Neural cell (in vitro differentiated cells): ENCODE measurements around the gene APLF. TPM values are rescaled to one million over a fixed set of nuclear protein-coding genes. Genes with fewer than 3 reads are reported as not detected.

ENCODE experiments used
- H2AFZ ChIP-seq: fragments of 200-600, 300-800 bp; sonication (generic), shearing (Covaris generic); 2 replicates; pipeline ENCODE4 v1.6.0; 2014; ENCODE audit warnings: low read depth, mild to moderate bottlenecking, antibody characterized with exemption, low read length, moderate library complexity
- H3F3A ChIP-seq: fragments of 200-600 bp; shearing (Covaris generic); 2 replicates; pipeline ENCODE4 v1.6.1; 2016; ENCODE audit warnings: mild to moderate bottlenecking, moderate library complexity, mixed read lengths, antibody characterized with exemption, low read length; ENCODE audit not compliant: insufficient read depth, poor library complexity, severe bottlenecking
- H3K27ac ChIP-seq: fragments of 200-600, 300-800 bp; sonication (generic), shearing (Covaris generic); 2 replicates; pipeline ENCODE4 v1.5.1; 2014; ENCODE audit warnings: mild to moderate bottlenecking, low read length, moderate library complexity
- H3K27me3 ChIP-seq: fragments of 300-800, 200-600 bp; sonication (generic), shearing (Covaris generic); 2 replicates; pipeline ENCODE4 v1.6.0; 2014; ENCODE audit warnings: mild to moderate bottlenecking, low read depth, low read length, moderate library complexity; ENCODE audit not compliant: insufficient read depth
- H3K36me3 ChIP-seq: fragments of 300-800, 200-600 bp; sonication (generic), shearing (Covaris generic); 2 replicates; pipeline ENCODE4 v1.5.1; 2014; ENCODE audit warnings: mild to moderate bottlenecking, antibody characterized with exemption, low read length, moderate library complexity; ENCODE audit not compliant: insufficient read depth
- H3K4me2 ChIP-seq: fragments of 300-800, 200-600 bp; sonication (generic), shearing (Covaris generic); 2 replicates; pipeline ENCODE4 v1.6.0; 2014; ENCODE audit warnings: mild to moderate bottlenecking, low read length
- H3K4me3 ChIP-seq: fragments of 300-800, 200-600 bp; sonication (generic), shearing (Covaris generic); 2 replicates; pipeline ENCODE4 v1.5.1; 2014; ENCODE audit warnings: mild to moderate bottlenecking, low read length, moderate library complexity
- H3K79me2 ChIP-seq: fragments of 200-600 bp; shearing (Covaris generic); replicated peaks from 2 replicates; pipeline ENCODE4 v1.6.0; 2014; ENCODE audit warnings: mild to moderate bottlenecking, low read length, moderate library complexity; ENCODE audit not compliant: insufficient read depth
- H3K9ac ChIP-seq: fragments of 300-800, 200-600 bp; sonication (generic), shearing (Covaris generic); 2 replicates; pipeline ENCODE4 v1.6.1; 2016; ENCODE audit warnings: mild to moderate bottlenecking, low read length, mixed read lengths
- H3K9me2 ChIP-seq: fragments of 200-600 bp; shearing (Covaris generic); 2 replicates; pipeline ENCODE4 v1.6.1; 2016; ENCODE audit warnings: mild to moderate bottlenecking, low read length, mixed read lengths; ENCODE audit not compliant: insufficient read depth
- H3K9me3 ChIP-seq: fragments of 200-600, 300-800 bp; sonication (generic), shearing (Covaris generic); 2 replicates; pipeline ENCODE4 v1.6.1; 2016; ENCODE audit warnings: mild to moderate bottlenecking, mixed run types, low read length, moderate library complexity, mixed read lengths
- H4K20me1 ChIP-seq: fragments of 200-600 bp; shearing (Covaris generic); 2 replicates; pipeline ENCODE4 v1.6.1; 2016; ENCODE audit warnings: mild to moderate bottlenecking, mixed run types; ENCODE audit not compliant: insufficient read depth
- EP300 ChIP-seq: fragments of 450-650 bp; conservative IDR thresholded peaks from 2 replicates; pipeline ENCODE4 v1.6.1; 2014; ENCODE audit warnings: antibody characterized with exemption, mild to moderate bottlenecking, moderate library complexity; ENCODE audit not compliant: poor library complexity, severe bottlenecking
- EZH2 ChIP-seq: fragments of 200-600, 300-800 bp; shearing (Covaris generic), sonication (generic); IDR thresholded peaks from 2 replicates; pipeline ENCODE4 v1.6.1; 2014; ENCODE audit warnings: antibody characterized with exemption, low read length, borderline replicate concordance, mild to moderate bottlenecking; ENCODE audit not compliant: insufficient read depth, poor library complexity, severe bottlenecking
- MXI1 ChIP-seq: fragments of 450-650 bp; conservative IDR thresholded peaks from 2 replicates; pipeline ENCODE4 v1.6.1; 2014; ENCODE audit warnings: antibody characterized with exemption, mild to moderate bottlenecking; ENCODE audit not compliant: poor library complexity, severe bottlenecking
- POLR2AphosphoS5 ChIP-seq: IDR thresholded peaks from 2 replicates; pipeline ENCODE4 v1.6.1; 2012
- RAD21 ChIP-seq: fragments of 450-650 bp; conservative IDR thresholded peaks from 2 replicates; pipeline ENCODE4 v1.6.1; 2014; ENCODE audit warnings: antibody characterized with exemption, mild to moderate bottlenecking, moderate library complexity
- SMC3 ChIP-seq: fragments of 450-650 bp; conservative IDR thresholded peaks from 2 replicates; pipeline ENCODE4 v1.6.1; 2014; ENCODE audit warnings: antibody characterized with exemption, mild to moderate bottlenecking, moderate library complexity; ENCODE audit not compliant: poor library complexity
- TAF1 ChIP-seq: IDR thresholded peaks from 2 replicates; pipeline ENCODE4 v1.6.1; 2012; ENCODE audit warnings: low read depth
- polyA plus RNA-seq: library from polyadenylated mRNA; depleted of rRNA; stranded (reverse); fragments of >200 nt; gene quantifications from 2 replicates; pipeline ENCODE4 v1.2.3, GENCODE V29; 2014
- TF ChIP-seq, protein P1 (sequence below): fragments of 450-650 bp; IDR thresholded peaks from 2 replicates; pipeline ENCODE4 v1.5.1; 2014; ENCODE audit warnings: antibody characterized with exemption, mild to moderate bottlenecking, moderate library complexity; ENCODE audit not compliant: poor library complexity, severe bottlenecking
- TF ChIP-seq, protein P2 (sequence below): IDR thresholded peaks from 2 replicates; pipeline ENCODE4 v1.6.1; 2012; ENCODE audit warnings: borderline replicate concordance

Gene APLF
- polyA plus RNA-seq, 1 donor from 2014 or later = 0.45 TPM

DNA sequence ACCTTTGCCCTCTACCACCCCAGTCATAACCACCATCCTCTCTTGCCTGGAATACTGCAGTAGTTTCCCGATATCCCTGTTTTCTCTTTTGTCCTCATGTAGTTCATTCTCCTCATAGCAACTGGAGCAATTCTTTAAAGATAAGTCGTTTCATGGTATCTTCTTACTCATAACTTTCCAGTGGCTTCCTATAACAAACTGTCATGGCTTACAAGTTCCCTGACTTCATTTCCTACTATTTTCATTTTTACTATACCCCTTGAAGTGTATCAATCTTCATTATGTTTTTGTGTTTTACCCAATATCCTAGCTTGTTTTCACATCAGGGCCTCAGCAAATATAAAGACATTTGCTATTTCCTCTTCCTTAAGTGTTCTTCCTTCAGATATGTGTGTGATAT lies 92.3 kb downstream of the APLF start:
- TF ChIP-seq TAF1 (no peak), MXI1 (no peak), SMC3 (no peak), POLR2AphosphoS5 (no peak), EP300 (no peak), EZH2 (no peak), RAD21 (no peak)
- TF ChIP-seq, protein P1, sequence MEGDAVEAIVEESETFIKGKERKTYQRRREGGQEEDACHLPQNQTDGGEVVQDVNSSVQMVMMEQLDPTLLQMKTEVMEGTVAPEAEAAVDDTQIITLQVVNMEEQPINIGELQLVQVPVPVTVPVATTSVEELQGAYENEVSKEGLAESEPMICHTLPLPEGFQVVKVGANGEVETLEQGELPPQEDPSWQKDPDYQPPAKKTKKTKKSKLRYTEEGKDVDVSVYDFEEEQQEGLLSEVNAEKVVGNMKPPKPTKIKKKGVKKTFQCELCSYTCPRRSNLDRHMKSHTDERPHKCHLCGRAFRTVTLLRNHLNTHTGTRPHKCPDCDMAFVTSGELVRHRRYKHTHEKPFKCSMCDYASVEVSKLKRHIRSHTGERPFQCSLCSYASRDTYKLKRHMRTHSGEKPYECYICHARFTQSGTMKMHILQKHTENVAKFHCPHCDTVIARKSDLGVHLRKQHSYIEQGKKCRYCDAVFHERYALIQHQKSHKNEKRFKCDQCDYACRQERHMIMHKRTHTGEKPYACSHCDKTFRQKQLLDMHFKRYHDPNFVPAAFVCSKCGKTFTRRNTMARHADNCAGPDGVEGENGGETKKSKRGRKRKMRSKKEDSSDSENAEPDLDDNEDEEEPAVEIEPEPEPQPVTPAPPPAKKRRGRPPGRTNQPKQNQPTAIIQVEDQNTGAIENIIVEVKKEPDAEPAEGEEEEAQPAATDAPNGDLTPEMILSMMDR = no peak
- TF ChIP-seq, protein P2, sequence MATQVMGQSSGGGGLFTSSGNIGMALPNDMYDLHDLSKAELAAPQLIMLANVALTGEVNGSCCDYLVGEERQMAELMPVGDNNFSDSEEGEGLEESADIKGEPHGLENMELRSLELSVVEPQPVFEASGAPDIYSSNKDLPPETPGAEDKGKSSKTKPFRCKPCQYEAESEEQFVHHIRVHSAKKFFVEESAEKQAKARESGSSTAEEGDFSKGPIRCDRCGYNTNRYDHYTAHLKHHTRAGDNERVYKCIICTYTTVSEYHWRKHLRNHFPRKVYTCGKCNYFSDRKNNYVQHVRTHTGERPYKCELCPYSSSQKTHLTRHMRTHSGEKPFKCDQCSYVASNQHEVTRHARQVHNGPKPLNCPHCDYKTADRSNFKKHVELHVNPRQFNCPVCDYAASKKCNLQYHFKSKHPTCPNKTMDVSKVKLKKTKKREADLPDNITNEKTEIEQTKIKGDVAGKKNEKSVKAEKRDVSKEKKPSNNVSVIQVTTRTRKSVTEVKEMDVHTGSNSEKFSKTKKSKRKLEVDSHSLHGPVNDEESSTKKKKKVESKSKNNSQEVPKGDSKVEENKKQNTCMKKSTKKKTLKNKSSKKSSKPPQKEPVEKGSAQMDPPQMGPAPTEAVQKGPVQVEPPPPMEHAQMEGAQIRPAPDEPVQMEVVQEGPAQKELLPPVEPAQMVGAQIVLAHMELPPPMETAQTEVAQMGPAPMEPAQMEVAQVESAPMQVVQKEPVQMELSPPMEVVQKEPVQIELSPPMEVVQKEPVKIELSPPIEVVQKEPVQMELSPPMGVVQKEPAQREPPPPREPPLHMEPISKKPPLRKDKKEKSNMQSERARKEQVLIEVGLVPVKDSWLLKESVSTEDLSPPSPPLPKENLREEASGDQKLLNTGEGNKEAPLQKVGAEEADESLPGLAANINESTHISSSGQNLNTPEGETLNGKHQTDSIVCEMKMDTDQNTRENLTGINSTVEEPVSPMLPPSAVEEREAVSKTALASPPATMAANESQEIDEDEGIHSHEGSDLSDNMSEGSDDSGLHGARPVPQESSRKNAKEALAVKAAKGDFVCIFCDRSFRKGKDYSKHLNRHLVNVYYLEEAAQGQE = no peak
- Histone ChIP-seq H4K20me1 (no peaks in the 10 kb centered on the region), H3K79me2 (no peaks in the 10 kb centered on the region), H3K9ac (no peak overlapping the region), H3K27me3 (no peaks in the 10 kb centered on the region), H2AFZ (no peak overlapping the region), H3F3A (no peaks in the 10 kb centered on the region), H3K9me3 (no peaks in the 10 kb centered on the region), H3K4me2 (no peak overlapping the region), H3K36me3 (no peaks in the 10 kb centered on the region), H3K4me3 (no peak overlapping the region), H3K27ac (no peak overlapping the region), H3K9me2 (no peaks in the 10 kb centered on the region)

DNA sequence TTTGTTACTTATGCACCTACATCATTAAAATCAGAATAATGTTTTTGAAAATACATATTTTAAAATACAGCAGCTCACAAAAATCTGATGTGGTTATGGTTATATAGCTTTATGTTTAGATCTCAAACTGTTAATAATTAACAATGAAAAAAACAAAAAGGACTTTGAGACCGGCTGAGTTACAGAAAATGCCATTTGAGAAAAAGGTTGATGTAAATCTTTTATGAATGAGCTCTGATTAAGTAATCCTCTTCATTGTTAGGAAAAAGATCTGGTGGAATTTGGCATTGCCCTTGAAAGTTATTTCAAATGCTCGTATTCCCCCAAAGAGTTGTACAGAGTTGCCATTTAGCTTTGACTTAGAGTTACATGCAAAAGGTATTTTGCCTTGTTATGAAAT lies 93.2 kb downstream of the APLF start:
- H3F3A ChIP-seq = no peaks in the 10 kb centered on the region
- no peaks in the 10 kb centered on the region for H3K36me3 ChIP-seq
- no peaks in the 10 kb centered on the region for H3K9me2 ChIP-seq
- no peaks in the 10 kb centered on the region for H3K9me3 ChIP-seq
- no peak overlapping the region for H3K4me3 ChIP-seq
- H2AFZ ChIP-seq = no peak overlapping the region
- H4K20me1 ChIP-seq = no peaks in the 10 kb centered on the region
- H3K27ac ChIP-seq = no peak overlapping the region
- H3K4me2 ChIP-seq = no peak overlapping the region
- no peak overlapping the region for H3K9ac ChIP-seq
- TF ChIP-seq SMC3 (no peak), RAD21 (no peak), EP300 (no peak), MXI1 (no peak)
- TF ChIP-seq, protein P2 = no peak
- no peaks in the 10 kb centered on the region for H3K79me2 ChIP-seq
- no peaks in the 10 kb centered on the region for H3K27me3 ChIP-seq
